Left forelimb (tissue), 1 donor: ENCODE measurements around the gene UBD.

ENCODE experiments used
- DNase-seq: peaks from one replicate; pipeline ENCODE4 v3.0.0-alpha.2; 2018; ENCODE audit warnings: low spot score

Gene UBD

GRCh38 chr6:29521006-29521680, 38.4 kb downstream of the UBD start:
- no peak for DNase-seq

GRCh38 chr6:29520232-29520631, 39.3 kb downstream of the UBD start:
- DNase-seq: no peak

- no peak for DNase-seq
These were observed 40.1 kb downstream of the UBD start for GRCh38 chr6:29519291-29520010.

GRCh38 chr6:29517728-29518440, 41.6 kb downstream of the UBD start:
- no peak for DNase-seq

- no peak for DNase-seq
These were observed 42.3 kb downstream of the UBD start for GRCh38 chr6:29517245-29517644.

- DNase-seq: no peak
These were observed 43.4 kb downstream of the UBD start for GRCh38 chr6:29516108-29516507.

GRCh38 chr6:29510746-29511300, 48.7 kb downstream of the UBD start:
- no peak for DNase-seq

- DNase-seq: no peak
These were observed 49.3 kb downstream of the UBD start for GRCh38 chr6:29510202-29510601.

- DNase-seq: no peak
These were observed 49.8 kb downstream of the UBD start for GRCh38 chr6:29509711-29510110.

- no peak for DNase-seq
These were observed 50.3 kb downstream of the UBD start for GRCh38 chr6:29509239-29509638.

GRCh38 chr6:29507319-29507718, 52.2 kb downstream of the UBD start:
- no peak for DNase-seq

GRCh38 chr6:29506446-29507067, 53.0 kb downstream of the UBD start:
- DNase-seq: no peak

- DNase-seq: no peak
These were observed 53.7 kb downstream of the UBD start for GRCh38 chr6:29505808-29506207.
